CD8-positive, alpha-beta memory T cell (primary cell): ENCODE data around the gene MUC12. TPM values are rescaled to one million over a fixed set of nuclear protein-coding genes. Genes with fewer than 3 reads are reported as not detected.
A peak's percentile ranks its signal among the peaks of the same experiment; 100 is the strongest.
"Not testable (repeated sequence)": the region's sequence is repeated elsewhere in the genome, so short reads cannot be mapped to it uniquely, and the experiment has no call there.

Experiments
- CTCF ChIA-PET: fragments of 350-600 bp; sonication (Branson Sonifier 250); formaldehyde crosslinking; loops from one replicate; lab custom pipeline; 2021; ENCODE audit warnings: antibody characterized with exemption; lab: Charles Lee
- POLR2A ChIA-PET: fragments of 350-600 bp; sonication (Branson Sonifier 250); formaldehyde crosslinking; loops from one replicate; lab custom pipeline; 2021; ENCODE audit warnings: antibody characterized with exemption; lab: Charles Lee
- DNase-seq, 5 donors: peaks; one replicate each; pipeline versions ENCODE4 v3.0.0 to v3.0.0-alpha.2; 2020 to 2022; ENCODE audit warnings: mixed read lengths in 1 of 5
- H3K27ac ChIP-seq: one replicate; pipeline ENCODE4 v1.7.0; 2013; ENCODE audit warnings: low read depth, mild to moderate bottlenecking, low read length, moderate library complexity
- H3K27me3 ChIP-seq: 2 replicates; pipeline ENCODE4 v1.7.0; 2013; ENCODE audit warnings: low read length, mild to moderate bottlenecking; ENCODE audit not compliant: insufficient read depth, poor library complexity, severe bottlenecking
- H3K36me3 ChIP-seq: 2 replicates; pipeline ENCODE4 v1.7.0; 2013; ENCODE audit warnings: mild to moderate bottlenecking, low read length, moderate library complexity; ENCODE audit not compliant: insufficient read depth
- H3K4me1 ChIP-seq: 2 replicates; pipeline ENCODE4 v1.7.0; 2013; ENCODE audit warnings: mild to moderate bottlenecking, low read length, moderate library complexity; ENCODE audit not compliant: insufficient read depth
- H3K4me3 ChIP-seq: 2 replicates; pipeline ENCODE4 v1.7.0; 2013; ENCODE audit warnings: mild to moderate bottlenecking, low read length
- H3K9me3 ChIP-seq: 2 replicates; pipeline ENCODE4 v1.7.0; 2013; ENCODE audit warnings: mild to moderate bottlenecking, low read length
- H3K27ac Mint-ChIP-seq, 8 donors: one replicate each; pipeline ENCODE4 v1.8.0; 2020 to 2021; ENCODE audit warnings: mixed read lengths in 8 of 8, mild to moderate bottlenecking in 6 of 8, inconsistent platforms in 3 of 8, moderate library complexity in 3 of 8
- H3K27me3 Mint-ChIP-seq, 2 donors: one replicate each; pipeline ENCODE4 v1.8.0; 2020 to 2021; ENCODE audit warnings: mixed read lengths in 2 of 2, mild to moderate bottlenecking in 1 of 2, moderate library complexity in 1 of 2
- H3K36me3 Mint-ChIP-seq, 3 donors: one replicate each; pipeline ENCODE4 v1.8.0; 2020 to 2021; ENCODE audit warnings: mixed read lengths in 3 of 3, inconsistent platforms in 1 of 3, mild to moderate bottlenecking in 1 of 3
- H3K4me1 Mint-ChIP-seq, 3 donors: one replicate each; pipeline ENCODE4 v1.8.0; 2020 to 2021; ENCODE audit warnings: mixed read lengths in 3 of 3, inconsistent platforms in 1 of 3, mild to moderate bottlenecking in 1 of 3
- H3K4me3 Mint-ChIP-seq, 7 donors: one replicate each; pipeline ENCODE4 v1.8.0; 2020 to 2021; ENCODE audit warnings: mixed read lengths in 7 of 7, mild to moderate bottlenecking in 6 of 7, moderate library complexity in 4 of 7, inconsistent platforms in 2 of 7
- H3K9me3 Mint-ChIP-seq, 5 donors: one replicate each; pipeline ENCODE4 v1.8.0; 2020 to 2022; ENCODE audit warnings: mixed read lengths in 5 of 5, mild to moderate bottlenecking in 3 of 5, moderate library complexity in 2 of 5, inconsistent platforms in 1 of 5
- polyA plus RNA-seq: library from polyadenylated mRNA; unstranded; fragments of 300-500 nt; fragmentation: Illumina TruSeq; gene quantifications from one replicate; pipeline ENCODE4 v1.2.3, GENCODE V29; 2021
- total RNA-seq, 2 experiments: library from RNA; stranded (reverse); gene quantifications; one replicate each; pipeline ENCODE4 v1.2.3, GENCODE V29; 2021

Gene MUC12
- total and polyA plus RNA-seq, 3 experiments from 2014 or later: 0.35 to 0.54 TPM; not detected in 1

DNA sequence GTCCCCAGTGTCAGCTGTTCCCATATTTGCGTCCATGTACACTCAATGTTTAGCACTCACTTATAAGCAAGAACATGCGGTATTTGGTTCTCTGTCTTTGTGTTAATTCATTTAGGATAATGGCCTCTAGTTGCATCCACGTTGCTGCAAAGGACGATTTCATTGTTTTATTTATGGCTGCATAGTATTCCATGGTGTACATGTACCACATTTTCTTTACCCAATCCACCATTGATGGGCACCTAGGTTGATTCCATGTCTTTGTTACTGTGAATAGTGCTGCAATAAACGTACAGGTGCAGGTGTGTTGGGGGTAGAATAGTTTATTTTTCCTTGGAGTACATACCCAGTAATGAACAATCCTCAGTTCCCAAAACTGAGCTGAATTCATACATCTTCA lies 91.6 kb downstream of the MUC12 start:
- H3K27me3 ChIP-seq: peaks cover 7% of the 10 kb centered on the region
- H3K36me3 ChIP-seq: no peaks in the 10 kb centered on the region
- Mint-ChIP-seq H3K27ac (no peak overlapping the region), H3K4me3 (no peak overlapping the region), H3K27me3 (peaks cover 20 to 60% of the 10 kb centered on the region in 2 donors), H3K9me3 (peaks cover 0 to 2% (median 0%) of the 10 kb centered on the region in 5 donors), H3K4me1 (peaks cover 0 to 4% (median 0%) of the 10 kb centered on the region in 3 donors), H3K36me3 (no peaks in the 10 kb centered on the region)
- no peak overlapping the region for H3K4me3 ChIP-seq
- CTCF ChIA-PET: interaction anchor here (1.8 kb wide), 1 partner anchor 166 kb away, joined by 6 read pairs; no protein-coding TSS in a partner anchor
- no peak for DNase-seq
- no peaks in the 10 kb centered on the region for H3K9me3 ChIP-seq
- POLR2A ChIA-PET: no interaction called here
- no peaks in the 10 kb centered on the region for H3K4me1 ChIP-seq
- H3K27ac ChIP-seq: no peak overlapping the region

GRCh38 chr7:101064176-101064550 lies 94.8 kb downstream of the MUC12 start:
- H3K9me3 ChIP-seq, H3K36me3 Mint-ChIP-seq, POLR2A ChIA-PET, H3K4me3 ChIP-seq, H3K4me1 Mint-ChIP-seq, CTCF ChIA-PET, DNase-seq, H3K4me3 Mint-ChIP-seq, H3K27me3 ChIP-seq, H3K4me1 ChIP-seq, H3K27ac ChIP-seq, H3K36me3 ChIP-seq, H3K9me3 Mint-ChIP-seq: not testable (repeated sequence)
- peaks cover 29 to 49% of the 10 kb centered on the region in 2 donors for H3K27me3 Mint-ChIP-seq
- peak overlapping the region in 1 of 8 donors; percentile 55 for H3K27ac Mint-ChIP-seq

DNA sequence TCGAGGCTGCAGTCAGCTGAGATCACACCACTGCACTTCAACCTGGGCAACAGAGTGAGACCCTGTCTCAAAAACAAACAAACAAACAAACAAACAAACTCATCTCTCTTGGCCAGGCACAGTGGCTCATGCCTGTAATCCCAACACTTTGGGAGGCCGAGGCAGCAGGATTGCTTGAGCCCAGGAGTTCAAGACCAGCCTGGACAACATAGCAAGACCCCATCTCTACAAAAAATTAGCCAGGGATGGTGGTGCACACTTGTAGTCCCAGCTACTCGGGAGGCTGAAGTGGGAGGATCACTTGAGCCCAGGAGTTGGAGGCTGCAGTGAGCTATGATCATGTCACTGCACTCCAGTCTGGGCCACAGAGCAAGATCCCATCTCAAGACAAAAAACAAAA lies 95.8 kb downstream of the MUC12 start:
- H3K27me3 Mint-ChIP-seq: peaks cover 29 to 51% of the 10 kb centered on the region in 2 donors
- H3K36me3 Mint-ChIP-seq, CTCF ChIA-PET, H3K4me3 ChIP-seq, H3K27ac Mint-ChIP-seq, H3K9me3 Mint-ChIP-seq, H3K27me3 ChIP-seq, DNase-seq, POLR2A ChIA-PET, H3K9me3 ChIP-seq, H3K4me3 Mint-ChIP-seq, H3K4me1 Mint-ChIP-seq, H3K36me3 ChIP-seq, H3K4me1 ChIP-seq, H3K27ac ChIP-seq: not testable (repeated sequence)

GRCh38 chr7:101066141-101066832 lies 96.9 kb downstream of the MUC12 start:
- Histone ChIP-seq H3K36me3 (no peaks in the 10 kb centered on the region), H3K4me1 (no peaks in the 10 kb centered on the region), H3K27me3 (peaks cover 6% of the 10 kb centered on the region), H3K27ac (no peak overlapping the region), H3K9me3 (no peaks in the 10 kb centered on the region), H3K4me3 (no peak overlapping the region)
- ChIA-PET CTCF (interaction anchor here (1.3 to 1.6 kb wide), 2 partner anchors 11 to 172 kb away, joined by 3 to 5 read pairs; no protein-coding TSS in a partner anchor), POLR2A (no interaction called here)
- Mint-ChIP-seq H3K9me3 (no peaks in the 10 kb centered on the region), H3K4me3 (no peak overlapping the region), H3K27ac (no peak overlapping the region), H3K27me3 (peaks cover 30 to 44% of the 10 kb centered on the region in 2 donors), H3K4me1 (no peaks in the 10 kb centered on the region), H3K36me3 (no peaks in the 10 kb centered on the region)
- DNase-seq: no peak

- Histone ChIP-seq H3K36me3 (no peaks in the 10 kb centered on the region), H3K4me1 (no peaks in the 10 kb centered on the region), H3K27ac (no peak overlapping the region), H3K9me3 (no peaks in the 10 kb centered on the region), H3K4me3 (no peak overlapping the region), H3K27me3 (peaks cover 6% of the 10 kb centered on the region)
- ChIA-PET POLR2A (no interaction called here), CTCF (interaction anchor here (1.3 to 1.6 kb wide), 2 partner anchors 10 to 172 kb away, joined by 3 to 5 read pairs; no protein-coding TSS in a partner anchor)
- Mint-ChIP-seq H3K27ac (no peak overlapping the region), H3K9me3 (no peaks in the 10 kb centered on the region), H3K4me1 (no peaks in the 10 kb centered on the region), H3K4me3 (no peak overlapping the region), H3K27me3 (peaks cover 28 to 45% of the 10 kb centered on the region in 2 donors), H3K36me3 (no peaks in the 10 kb centered on the region)
- no peak for DNase-seq
These were observed 97.4 kb downstream of the MUC12 start for GRCh38 chr7:101066833-101067177.

DNA sequence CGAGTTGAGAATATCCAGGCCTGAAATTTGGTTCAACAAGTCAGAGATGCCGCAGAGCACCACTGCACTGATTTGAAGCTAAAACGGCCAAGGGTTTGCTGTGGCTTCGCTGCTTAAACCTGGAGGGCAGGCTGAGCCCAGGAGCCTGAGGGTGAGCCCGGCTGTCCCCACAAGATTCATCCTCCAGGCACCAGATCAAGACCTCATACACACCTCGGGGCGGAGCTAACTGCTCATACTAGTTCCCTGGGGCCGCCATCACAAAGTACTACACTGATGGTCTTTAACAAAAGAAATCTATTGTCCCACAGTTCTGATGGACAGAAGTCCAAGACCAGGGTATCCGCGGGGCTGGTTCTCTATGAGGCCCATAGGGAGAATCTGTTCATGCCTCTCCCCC lies 99.0 kb downstream of the MUC12 start:
- H3K4me1 Mint-ChIP-seq: no peaks in the 10 kb centered on the region
- Histone ChIP-seq H3K27ac (no peak overlapping the region), H3K4me3 (no peak overlapping the region), H3K9me3 (no peaks in the 10 kb centered on the region), H3K4me1 (no peaks in the 10 kb centered on the region), H3K27me3 (peaks cover 6% of the 10 kb centered on the region), H3K36me3 (no peaks in the 10 kb centered on the region)
- no peaks in the 10 kb centered on the region for H3K9me3 Mint-ChIP-seq
- H3K27me3 Mint-ChIP-seq: peaks cover 25 to 40% of the 10 kb centered on the region in 2 donors
- no peak overlapping the region for H3K27ac Mint-ChIP-seq
- ChIA-PET CTCF (no interaction called here), POLR2A (no interaction called here)
- no peak overlapping the region for H3K4me3 Mint-ChIP-seq
- no peaks in the 10 kb centered on the region for H3K36me3 Mint-ChIP-seq
- DNase-seq: no peak

Other genes with a start within 250 kb of the MUC12 start
- under 1 TPM in 1 of 2 experiments, not detected in 1; 0.22 TPM for gene EPO, start 249.1 kb upstream of the MUC12 start, total RNA-seq
- gene EPO, start 249.1 kb upstream of the MUC12 start, polyA plus RNA-seq: not detected
- gene ZAN, start 236.0 kb upstream of the MUC12 start, total RNA-seq: not detected
- not detected for gene ZAN, start 236.0 kb upstream of the MUC12 start, polyA plus RNA-seq
- gene EPHB4, start 142.0 kb upstream of the MUC12 start, total RNA-seq: 1 to 10 TPM; 2.5 to 2.9 TPM
- gene EPHB4, start 142.0 kb upstream of the MUC12 start, polyA plus RNA-seq: not detected
- 10 to 100 TPM; 24.7 to 29.1 TPM for gene SLC12A9, start 116.9 kb upstream of the MUC12 start, total RNA-seq
- gene SLC12A9, start 116.9 kb upstream of the MUC12 start, polyA plus RNA-seq: 9.5 TPM
- 10 to 100 TPM; 36.8 to 37.7 TPM for gene TRIP6, start 102.2 kb upstream of the MUC12 start, total RNA-seq
- 2.0 TPM for gene TRIP6, start 102.2 kb upstream of the MUC12 start, polyA plus RNA-seq
- gene SRRT, start 94.5 kb upstream of the MUC12 start, total RNA-seq: 100 to 1,000 TPM; 285 to 290 TPM
- 90.7 TPM for gene SRRT, start 94.5 kb upstream of the MUC12 start, polyA plus RNA-seq
- gene UFSP1, start 79.8 kb upstream of the MUC12 start, total RNA-seq: 1 to 10 TPM; 3.1 to 4.0 TPM
- 2.1 TPM for gene UFSP1, start 79.8 kb upstream of the MUC12 start, polyA plus RNA-seq
- gene ACHE, start 73.7 kb upstream of the MUC12 start, total RNA-seq: under 1 TPM in 1 of 2 experiments, not detected in 1; 0.20 TPM
- gene ACHE, start 73.7 kb upstream of the MUC12 start, polyA plus RNA-seq: 0.30 TPM
- gene MUC3A, start 20.0 kb upstream of the MUC12 start, total RNA-seq: not detected
- not detected for gene MUC3A, start 20.0 kb upstream of the MUC12 start, polyA plus RNA-seq
- gene MUC17, start 50.5 kb downstream of the MUC12 start, total RNA-seq: not detected
- not detected for gene MUC17, start 50.5 kb downstream of the MUC12 start, polyA plus RNA-seq
- gene TRIM56, start 115.9 kb downstream of the MUC12 start, total RNA-seq: 10 to 100 TPM; 29.1 to 31.9 TPM
- 22.0 TPM for gene TRIM56, start 115.9 kb downstream of the MUC12 start, polyA plus RNA-seq
- gene SERPINE1, start 157.5 kb downstream of the MUC12 start, total RNA-seq: under 1 TPM; 0.31 to 0.44 TPM
- gene SERPINE1, start 157.5 kb downstream of the MUC12 start, polyA plus RNA-seq: not detected
- gene AP1S1, start 184.9 kb downstream of the MUC12 start, total RNA-seq: 10 to 100 TPM; 42.6 to 43.6 TPM
- gene AP1S1, start 184.9 kb downstream of the MUC12 start, polyA plus RNA-seq: 4.4 TPM
- under 1 TPM; 0.13 to 0.16 TPM for gene VGF, start 196.0 kb downstream of the MUC12 start, total RNA-seq
- gene VGF, start 196.0 kb downstream of the MUC12 start, polyA plus RNA-seq: not detected
- gene NAT16, start 210.7 kb downstream of the MUC12 start, total RNA-seq: not detected
- not detected for gene NAT16, start 210.7 kb downstream of the MUC12 start, polyA plus RNA-seq
- not detected for gene MOGAT3, start 231.5 kb downstream of the MUC12 start, total RNA-seq
- not detected for gene MOGAT3, start 231.5 kb downstream of the MUC12 start, polyA plus RNA-seq
- 10 to 100 TPM; 41.3 to 45.4 TPM for gene PLOD3, start 248.0 kb downstream of the MUC12 start, total RNA-seq
- 23.1 TPM for gene PLOD3, start 248.0 kb downstream of the MUC12 start, polyA plus RNA-seq
- 10 to 100 TPM; 50.6 to 51.7 TPM for gene ZNHIT1, start 248.6 kb downstream of the MUC12 start, total RNA-seq
- gene ZNHIT1, start 248.6 kb downstream of the MUC12 start, polyA plus RNA-seq: 66.2 TPM